GM23338 (cell line): ENCODE data around the gene ARHGDIA. TPM values are rescaled to one million over a fixed set of nuclear protein-coding genes. Genes with fewer than 3 reads are reported as not detected.

Source experiments
- ATAC-seq: fragments of 200-7000 bp; cut with Tn5 transposase; 3 replicates; pipeline ENCODE4 v1.9.1; 2020
- DNase-seq: peaks from one replicate; pipeline ENCODE4 v3.0.0-alpha.2; 2015; ENCODE audit warnings: low spot score
- H2AFZ ChIP-seq: fragments of 200-600 bp; sonication (generic); 2 replicates; pipeline ENCODE4 v1.8.0; 2016; ENCODE audit warnings: antibody characterized with exemption, mild to moderate bottlenecking, moderate library complexity
- H3F3A ChIP-seq: fragments of 200-600 bp; sonication (generic); replicated peaks from 2 replicates; pipeline ENCODE4 v1.8.0; 2017; ENCODE audit warnings: antibody characterized with exemption, mixed run types, low read depth
- H3K27ac ChIP-seq: fragments of 200-600 bp; sonication (generic); 2 replicates; pipeline ENCODE4 v1.6.1; 2016; ENCODE audit warnings: low read depth
- H3K27me3 ChIP-seq: fragments of 200-600 bp; sonication (generic); 2 replicates; pipeline ENCODE4 v1.8.0; 2016; ENCODE audit warnings: mild to moderate bottlenecking, mixed run types, moderate library complexity; ENCODE audit not compliant: insufficient read depth
- H3K36me3 ChIP-seq: fragments of 200-600 bp; sonication (generic); 2 replicates; pipeline ENCODE4 v1.8.0; 2016; ENCODE audit warnings: mild to moderate bottlenecking; ENCODE audit not compliant: insufficient read depth
- H3K4me1 ChIP-seq: fragments of 200-600 bp; sonication (generic); 2 replicates; pipeline ENCODE4 v1.8.0; 2016; ENCODE audit warnings: mild to moderate bottlenecking, moderate library complexity; ENCODE audit not compliant: insufficient read depth
- H3K4me2 ChIP-seq: fragments of 200-600 bp; sonication (generic); 2 replicates; pipeline ENCODE4 v1.7.1; 2017; ENCODE audit warnings: mixed run types
- H3K4me3 ChIP-seq: fragments of 200-600 bp; sonication (generic); 2 replicates; pipeline ENCODE4 v1.6.1; 2016; ENCODE audit warnings: mixed run types
- H3K79me2 ChIP-seq: fragments of 200-600 bp; sonication (generic); replicated peaks from 2 replicates; pipeline ENCODE4 v1.8.0; 2017; ENCODE audit warnings: mild to moderate bottlenecking; ENCODE audit not compliant: insufficient read depth
- H3K9me2 ChIP-seq: fragments of 200-600 bp; sonication (generic); 2 replicates; pipeline ENCODE4 v1.8.0; 2017; ENCODE audit not compliant: insufficient read depth
- H4K20me1 ChIP-seq: fragments of 200-600 bp; sonication (generic); replicated peaks from 2 replicates; pipeline ENCODE4 v1.8.0; 2017; ENCODE audit warnings: mild to moderate bottlenecking; ENCODE audit not compliant: insufficient read depth
- H3K27ac Mint-ChIP-seq: 2 replicates; pipeline ENCODE4 v1.8.0; 2020; ENCODE audit warnings: inconsistent platforms, mild to moderate bottlenecking, moderate library complexity, mixed read lengths
- H3K27me3 Mint-ChIP-seq: 3 replicates; pipeline ENCODE4 v1.8.0; 2022; ENCODE audit warnings: low read depth, mild to moderate bottlenecking, moderate library complexity, mixed read lengths, inconsistent platforms; ENCODE audit not compliant: insufficient read depth, poor library complexity
- H3K36me3 Mint-ChIP-seq: 3 replicates; pipeline ENCODE4 v1.8.0; 2021; ENCODE audit warnings: low read depth, mild to moderate bottlenecking, inconsistent platforms, moderate library complexity, mixed read lengths
- H3K4me1 Mint-ChIP-seq: 3 replicates; pipeline ENCODE4 v1.8.0; 2020; ENCODE audit warnings: mild to moderate bottlenecking, inconsistent platforms, mixed read lengths
- H3K4me3 Mint-ChIP-seq: 3 replicates; pipeline ENCODE4 v1.8.0; 2021; ENCODE audit warnings: moderate library complexity, mild to moderate bottlenecking, inconsistent platforms, mixed read lengths
- H3K9me3 Mint-ChIP-seq: 3 replicates; pipeline ENCODE4 v1.8.0; 2020; ENCODE audit warnings: moderate library complexity, mild to moderate bottlenecking, inconsistent platforms, mixed read lengths
- CREB1 ChIP-seq: fragments of 250-450 bp; sonication (Bioruptor Pico); IDR thresholded peaks from 2 replicates; pipeline ENCODE4 v1.5.0; 2020; ENCODE audit warnings: low read depth, mild to moderate bottlenecking, moderate library complexity
- EZH2 ChIP-seq: fragments of 200-600 bp; sonication (generic); IDR thresholded peaks from one replicate; pipeline ENCODE4 v1.8.0; 2017; ENCODE audit warnings: antibody characterized with exemption, mild to moderate bottlenecking, low read depth; ENCODE audit not compliant: unreplicated experiment
- EZH2phosphoT487 ChIP-seq: fragments of 200-600 bp; sonication (generic); IDR thresholded peaks from one replicate; pipeline ENCODE4 v1.8.1; 2018; ENCODE audit warnings: antibody characterized with exemption; ENCODE audit not compliant: unreplicated experiment
- JUNB ChIP-seq: IDR thresholded peaks from one replicate; pipeline ENCODE4 v1.6.1; 2016; ENCODE audit warnings: antibody characterized with exemption; ENCODE audit not compliant: unreplicated experiment
- NANOG ChIP-seq: IDR thresholded peaks from 2 replicates; pipeline ENCODE4 v1.6.1; 2016; ENCODE audit warnings: antibody characterized with exemption, borderline replicate concordance
- POLR2AphosphoS5 ChIP-seq: IDR thresholded peaks from 2 replicates; pipeline ENCODE4 v1.6.1; 2016; ENCODE audit warnings: antibody characterized with exemption, low read depth
- STAT1 ChIP-seq: IDR thresholded peaks from one replicate; pipeline ENCODE4 v1.6.1; 2016; ENCODE audit warnings: antibody characterized with exemption; ENCODE audit not compliant: unreplicated experiment
- ZNF114 ChIP-seq: fragments of 250-450 bp; sonication (Bioruptor Pico); IDR thresholded peaks from 2 replicates; pipeline ENCODE4 v1.5.0; 2020; ENCODE audit warnings: mild to moderate bottlenecking, moderate library complexity
- polyA plus RNA-seq: library from polyadenylated mRNA; unstranded; fragments of >200 nt; fragmentation: Nextera tagmentation; extraction: Ambion mirVana; gene quantifications from 2 replicates; pipeline ENCODE4 v1.2.1, GENCODE V29; 2016
- total RNA-seq: library from RNA; depleted of rRNA; stranded (reverse); fragments of >200 nt; shearing (Covaris generic); gene quantifications from 2 replicates; pipeline ENCODE4 v1.2.3, GENCODE V29; 2014
- TF ChIP-seq, protein P1 (sequence below): IDR thresholded peaks from 2 replicates; pipeline ENCODE4 v1.6.1; 2016; ENCODE audit warnings: antibody characterized with exemption
- TF ChIP-seq, protein P2 (sequence below), 2 experiments: fragments of 200-600 bp in 1 of 2; sonication (generic) in 1 of 2; conservative IDR thresholded peaks; 2 replicates each; pipeline versions ENCODE4 v1.5.1 to v1.6.1; 2016 to 2017; ENCODE audit warnings: antibody characterized with exemption in 2 of 2, low read depth in 2 of 2, mild to moderate bottlenecking in 2 of 2, moderate library complexity in 1 of 2
- TF ChIP-seq, protein P3 (sequence below): IDR thresholded peaks from one replicate; pipeline ENCODE4 v1.6.1; 2018; ENCODE audit warnings: antibody characterized with exemption; ENCODE audit not compliant: unreplicated experiment

The ARHGDIA gene
- total and polyA plus RNA-seq, 2 experiments from 2014 or later = 125 to 140 TPM

DNA sequence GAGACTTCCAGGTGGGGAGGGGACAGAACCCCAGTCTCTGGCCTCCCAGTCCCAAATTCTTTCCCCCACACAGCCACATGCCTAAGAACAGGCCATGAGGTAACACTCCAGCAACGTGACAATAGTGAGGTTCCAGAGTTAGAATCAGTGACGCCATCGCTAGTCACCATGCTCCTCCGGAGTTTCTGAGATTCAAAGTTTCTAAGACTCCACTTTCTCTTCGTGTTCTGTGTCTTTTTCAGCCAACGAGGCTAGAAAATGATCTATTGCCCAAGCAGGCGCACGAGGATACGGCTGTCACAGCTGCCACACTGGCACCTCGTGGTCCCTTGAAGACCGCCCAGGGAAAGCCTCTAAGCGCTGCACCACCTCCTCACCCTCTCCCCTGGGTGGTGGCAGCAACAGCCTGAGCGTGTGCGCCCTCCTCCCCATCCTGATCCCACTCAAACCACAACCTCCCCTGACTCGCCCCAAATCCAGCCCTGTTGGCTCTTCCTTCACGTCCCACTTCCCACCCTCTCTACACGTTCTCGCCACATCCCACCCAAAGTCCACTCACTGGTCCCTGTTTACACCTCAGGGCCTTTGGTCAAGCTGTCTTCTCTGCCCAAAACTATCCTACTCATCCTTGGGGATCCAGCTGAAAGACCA, 39.1 kb downstream of the ARHGDIA start:
- Histone ChIP-seq H4K20me1 (no peaks in the 10 kb centered on the region; the same call in 1 of the 2 replicates), H3K9me2 (no peaks in the 10 kb centered on the region), H2AFZ (no peak overlapping the region), H3K4me1 (peaks cover 11% of the 10 kb centered on the region), H3K27ac (no peak overlapping the region), H3K27me3 (no peaks in the 10 kb centered on the region), H3K4me3 (peak overlapping the region; percentile 84), H3K4me2 (peak overlapping the region; percentile 96), H3F3A (peaks cover 21% of the 10 kb centered on the region; the same call in 1 of the 2 replicates), H3K36me3 (no peaks in the 10 kb centered on the region), H3K79me2 (peaks cover 9% of the 10 kb centered on the region)
- TF ChIP-seq POLR2AphosphoS5 (no peak), STAT1 (no peak), CREB1 (CRISPR knock-in tag) (no peak), EZH2phosphoT487 (no peak), JUNB (no peak), NANOG (no peak), EZH2 (no peak), ZNF114 (no peak)
- TF ChIP-seq, protein P1, sequence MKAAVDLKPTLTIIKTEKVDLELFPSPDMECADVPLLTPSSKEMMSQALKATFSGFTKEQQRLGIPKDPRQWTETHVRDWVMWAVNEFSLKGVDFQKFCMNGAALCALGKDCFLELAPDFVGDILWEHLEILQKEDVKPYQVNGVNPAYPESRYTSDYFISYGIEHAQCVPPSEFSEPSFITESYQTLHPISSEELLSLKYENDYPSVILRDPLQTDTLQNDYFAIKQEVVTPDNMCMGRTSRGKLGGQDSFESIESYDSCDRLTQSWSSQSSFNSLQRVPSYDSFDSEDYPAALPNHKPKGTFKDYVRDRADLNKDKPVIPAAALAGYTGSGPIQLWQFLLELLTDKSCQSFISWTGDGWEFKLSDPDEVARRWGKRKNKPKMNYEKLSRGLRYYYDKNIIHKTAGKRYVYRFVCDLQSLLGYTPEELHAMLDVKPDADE = no peak
- TF ChIP-seq, protein P2, sequence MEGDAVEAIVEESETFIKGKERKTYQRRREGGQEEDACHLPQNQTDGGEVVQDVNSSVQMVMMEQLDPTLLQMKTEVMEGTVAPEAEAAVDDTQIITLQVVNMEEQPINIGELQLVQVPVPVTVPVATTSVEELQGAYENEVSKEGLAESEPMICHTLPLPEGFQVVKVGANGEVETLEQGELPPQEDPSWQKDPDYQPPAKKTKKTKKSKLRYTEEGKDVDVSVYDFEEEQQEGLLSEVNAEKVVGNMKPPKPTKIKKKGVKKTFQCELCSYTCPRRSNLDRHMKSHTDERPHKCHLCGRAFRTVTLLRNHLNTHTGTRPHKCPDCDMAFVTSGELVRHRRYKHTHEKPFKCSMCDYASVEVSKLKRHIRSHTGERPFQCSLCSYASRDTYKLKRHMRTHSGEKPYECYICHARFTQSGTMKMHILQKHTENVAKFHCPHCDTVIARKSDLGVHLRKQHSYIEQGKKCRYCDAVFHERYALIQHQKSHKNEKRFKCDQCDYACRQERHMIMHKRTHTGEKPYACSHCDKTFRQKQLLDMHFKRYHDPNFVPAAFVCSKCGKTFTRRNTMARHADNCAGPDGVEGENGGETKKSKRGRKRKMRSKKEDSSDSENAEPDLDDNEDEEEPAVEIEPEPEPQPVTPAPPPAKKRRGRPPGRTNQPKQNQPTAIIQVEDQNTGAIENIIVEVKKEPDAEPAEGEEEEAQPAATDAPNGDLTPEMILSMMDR (conservative IDR thresholded peaks at IDR 0.05; ENCODE audit: low read depth in 2 of 2) = no peak
- H3K36me3 Mint-ChIP-seq = peaks cover 3% of the 10 kb centered on the region; the same call in 2 of the 3 replicates
- H3K4me1 Mint-ChIP-seq = peaks cover 20% of the 10 kb centered on the region
- ATAC-seq (peak; percentile 8), DNase-seq (no peak)
- H3K27me3 Mint-ChIP-seq = peaks cover 9% of the 10 kb centered on the region
- no peaks in the 10 kb centered on the region for H3K9me3 Mint-ChIP-seq
- no peak overlapping the region for H3K27ac Mint-ChIP-seq
- peak overlapping the region; percentile 87 for H3K4me3 Mint-ChIP-seq

DNA sequence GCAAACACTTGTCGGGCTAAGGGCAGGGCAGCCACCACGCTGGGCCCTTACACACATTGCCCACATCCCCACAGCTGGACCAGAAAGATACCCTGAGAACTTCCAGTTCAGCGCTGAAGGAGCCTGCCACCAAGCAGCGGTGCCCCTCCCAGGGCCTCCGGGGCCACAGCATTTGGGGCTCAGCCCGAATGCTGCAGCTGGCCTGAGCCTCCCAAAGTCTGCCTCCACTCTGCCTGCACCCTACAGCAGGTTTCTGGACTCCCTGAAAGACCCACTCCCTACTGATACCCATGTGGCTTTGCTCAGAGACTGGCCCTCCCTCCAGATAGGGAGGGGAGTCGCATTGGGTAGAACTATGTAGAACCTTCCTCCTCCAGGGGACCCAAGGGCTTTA, 39.6 kb downstream of the ARHGDIA start:
- ATAC-seq = no peak
- Histone ChIP-seq H4K20me1 (no peaks in the 10 kb centered on the region; the same call in 1 of the 2 replicates), H3K27me3 (no peaks in the 10 kb centered on the region), H2AFZ (no peak overlapping the region), H3F3A (peaks cover 21% of the 10 kb centered on the region; the same call in 1 of the 2 replicates), H3K27ac (no peak overlapping the region), H3K79me2 (peaks cover 9% of the 10 kb centered on the region), H3K4me2 (peak overlapping the region; percentile 96), H3K36me3 (no peaks in the 10 kb centered on the region), H3K4me1 (peaks cover 11% of the 10 kb centered on the region), H3K9me2 (no peaks in the 10 kb centered on the region), H3K4me3 (peak overlapping the region; percentile 84; the same call in 1 of the 2 replicates)
- no peak for DNase-seq
- H3K4me1 Mint-ChIP-seq = peaks cover 20% of the 10 kb centered on the region
- peak overlapping the region; percentile 87 for H3K4me3 Mint-ChIP-seq
- no peaks in the 10 kb centered on the region for H3K9me3 Mint-ChIP-seq
- peaks cover 3% of the 10 kb centered on the region; the same call in 2 of the 3 replicates for H3K36me3 Mint-ChIP-seq
- H3K27me3 Mint-ChIP-seq = peaks cover 9% of the 10 kb centered on the region
- H3K27ac Mint-ChIP-seq = no peak overlapping the region
- no peak for TF ChIP-seq JUNB
- TF ChIP-seq, protein P3, sequence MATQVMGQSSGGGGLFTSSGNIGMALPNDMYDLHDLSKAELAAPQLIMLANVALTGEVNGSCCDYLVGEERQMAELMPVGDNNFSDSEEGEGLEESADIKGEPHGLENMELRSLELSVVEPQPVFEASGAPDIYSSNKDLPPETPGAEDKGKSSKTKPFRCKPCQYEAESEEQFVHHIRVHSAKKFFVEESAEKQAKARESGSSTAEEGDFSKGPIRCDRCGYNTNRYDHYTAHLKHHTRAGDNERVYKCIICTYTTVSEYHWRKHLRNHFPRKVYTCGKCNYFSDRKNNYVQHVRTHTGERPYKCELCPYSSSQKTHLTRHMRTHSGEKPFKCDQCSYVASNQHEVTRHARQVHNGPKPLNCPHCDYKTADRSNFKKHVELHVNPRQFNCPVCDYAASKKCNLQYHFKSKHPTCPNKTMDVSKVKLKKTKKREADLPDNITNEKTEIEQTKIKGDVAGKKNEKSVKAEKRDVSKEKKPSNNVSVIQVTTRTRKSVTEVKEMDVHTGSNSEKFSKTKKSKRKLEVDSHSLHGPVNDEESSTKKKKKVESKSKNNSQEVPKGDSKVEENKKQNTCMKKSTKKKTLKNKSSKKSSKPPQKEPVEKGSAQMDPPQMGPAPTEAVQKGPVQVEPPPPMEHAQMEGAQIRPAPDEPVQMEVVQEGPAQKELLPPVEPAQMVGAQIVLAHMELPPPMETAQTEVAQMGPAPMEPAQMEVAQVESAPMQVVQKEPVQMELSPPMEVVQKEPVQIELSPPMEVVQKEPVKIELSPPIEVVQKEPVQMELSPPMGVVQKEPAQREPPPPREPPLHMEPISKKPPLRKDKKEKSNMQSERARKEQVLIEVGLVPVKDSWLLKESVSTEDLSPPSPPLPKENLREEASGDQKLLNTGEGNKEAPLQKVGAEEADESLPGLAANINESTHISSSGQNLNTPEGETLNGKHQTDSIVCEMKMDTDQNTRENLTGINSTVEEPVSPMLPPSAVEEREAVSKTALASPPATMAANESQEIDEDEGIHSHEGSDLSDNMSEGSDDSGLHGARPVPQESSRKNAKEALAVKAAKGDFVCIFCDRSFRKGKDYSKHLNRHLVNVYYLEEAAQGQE = no peak
